T-helper 2 cell treated with Interferon-gamma antibody and Interleukin-4, amounts not matched to agents 5 μg/mL and 100 μg/mL, for 36 hours (primary cell): ENCODE results near the gene SCN9A.
"Not testable (repeated sequence)": the region's sequence is repeated elsewhere in the genome, so short reads cannot be mapped to it uniquely, and the experiment has no call there.

Experiments used
- DNase-seq: peaks from one replicate; pipeline ENCODE4 v3.0.0; 2021; ENCODE audit warnings: low spot score
- H3K27ac Mint-ChIP-seq: one replicate; pipeline ENCODE4 v1.8.0; 2021; ENCODE audit warnings: mild to moderate bottlenecking, mixed read lengths
- H3K27me3 Mint-ChIP-seq: one replicate; pipeline ENCODE4 v1.8.0; 2021; ENCODE audit warnings: low read depth, mixed read lengths
- H3K36me3 Mint-ChIP-seq: one replicate; pipeline ENCODE4 v1.8.0; 2021; ENCODE audit warnings: low read depth, mixed read lengths
- H3K4me1 Mint-ChIP-seq: one replicate; pipeline ENCODE4 v1.8.0; 2021; ENCODE audit warnings: low read depth, mixed read lengths
- H3K4me3 Mint-ChIP-seq: one replicate; pipeline ENCODE4 v1.8.0; 2022; ENCODE audit warnings: mild to moderate bottlenecking, moderate library complexity, mixed read lengths
- H3K9me3 Mint-ChIP-seq: one replicate; pipeline ENCODE4 v1.8.0; 2021; ENCODE audit warnings: mixed read lengths

SCN9A gene

GRCh38 chr2:166335284-166335683, 40.5 kb downstream of the SCN9A start:
- no peaks in the 10 kb centered on the region for H3K9me3 Mint-ChIP-seq
- H3K36me3 Mint-ChIP-seq: no peaks in the 10 kb centered on the region
- no peak overlapping the region for H3K27ac Mint-ChIP-seq
- H3K4me1 Mint-ChIP-seq: no peaks in the 10 kb centered on the region
- no peak overlapping the region for H3K4me3 Mint-ChIP-seq
- no peaks in the 10 kb centered on the region for H3K27me3 Mint-ChIP-seq
- DNase-seq: no peak

- Mint-ChIP-seq H3K27me3 (no peaks in the 10 kb centered on the region), H3K27ac (no peak overlapping the region), H3K9me3 (no peaks in the 10 kb centered on the region), H3K4me1 (no peaks in the 10 kb centered on the region), H3K4me3 (no peak overlapping the region), H3K36me3 (no peaks in the 10 kb centered on the region)
- DNase-seq: no peak
Measured at GRCh38 chr2:166334805-166335204, 40.9 kb downstream of the SCN9A start.

- Mint-ChIP-seq H3K27me3 (no peaks in the 10 kb centered on the region), H3K4me1 (no peaks in the 10 kb centered on the region), H3K9me3 (no peaks in the 10 kb centered on the region), H3K4me3 (no peak overlapping the region), H3K27ac (no peak overlapping the region), H3K36me3 (no peaks in the 10 kb centered on the region)
- DNase-seq: no peak
Measured at GRCh38 chr2:166333801-166334200, 41.9 kb downstream of the SCN9A start.

GRCh38 chr2:166332106-166332505, 43.6 kb downstream of the SCN9A start:
- no peaks in the 10 kb centered on the region for H3K27me3 Mint-ChIP-seq
- no peak for DNase-seq
- no peak overlapping the region for H3K4me3 Mint-ChIP-seq
- no peaks in the 10 kb centered on the region for H3K9me3 Mint-ChIP-seq
- no peak overlapping the region for H3K27ac Mint-ChIP-seq
- H3K36me3 Mint-ChIP-seq: no peaks in the 10 kb centered on the region
- no peaks in the 10 kb centered on the region for H3K4me1 Mint-ChIP-seq

- Mint-ChIP-seq H3K9me3 (no peaks in the 10 kb centered on the region), H3K36me3 (no peaks in the 10 kb centered on the region), H3K27me3 (no peaks in the 10 kb centered on the region), H3K27ac (no peak overlapping the region), H3K4me3 (no peak overlapping the region), H3K4me1 (no peaks in the 10 kb centered on the region)
- no peak for DNase-seq
Measured at GRCh38 chr2:166331468-166331867, 44.3 kb downstream of the SCN9A start.

GRCh38 chr2:166329465-166329864, 46.3 kb downstream of the SCN9A start:
- no peak overlapping the region for H3K27ac Mint-ChIP-seq
- no peaks in the 10 kb centered on the region for H3K4me1 Mint-ChIP-seq
- no peak for DNase-seq
- no peaks in the 10 kb centered on the region for H3K36me3 Mint-ChIP-seq
- H3K27me3 Mint-ChIP-seq: no peaks in the 10 kb centered on the region
- no peaks in the 10 kb centered on the region for H3K9me3 Mint-ChIP-seq
- H3K4me3 Mint-ChIP-seq: no peak overlapping the region

GRCh38 chr2:166328147-166328546, 47.6 kb downstream of the SCN9A start:
- Mint-ChIP-seq H3K9me3 (no peaks in the 10 kb centered on the region), H3K27me3 (no peaks in the 10 kb centered on the region), H3K27ac (no peak overlapping the region), H3K36me3 (no peaks in the 10 kb centered on the region), H3K4me1 (no peaks in the 10 kb centered on the region), H3K4me3 (no peak overlapping the region)
- DNase-seq: no peak

GRCh38 chr2:166321076-166321475, 54.7 kb downstream of the SCN9A start:
- Mint-ChIP-seq H3K4me1 (no peaks in the 10 kb centered on the region), H3K36me3 (no peaks in the 10 kb centered on the region), H3K4me3 (no peak overlapping the region), H3K27ac (no peak overlapping the region), H3K27me3 (no peaks in the 10 kb centered on the region), H3K9me3 (no peaks in the 10 kb centered on the region)
- DNase-seq: no peak

- H3K4me1 Mint-ChIP-seq: no peaks in the 10 kb centered on the region
- H3K36me3 Mint-ChIP-seq: no peaks in the 10 kb centered on the region
- H3K4me3 Mint-ChIP-seq: no peak overlapping the region
- no peak for DNase-seq
- H3K9me3 Mint-ChIP-seq: no peaks in the 10 kb centered on the region
- H3K27ac Mint-ChIP-seq: no peak overlapping the region
- H3K27me3 Mint-ChIP-seq: no peaks in the 10 kb centered on the region
Measured at GRCh38 chr2:166314022-166314759, 61.6 kb downstream of the SCN9A start.

- H3K36me3 Mint-ChIP-seq, H3K4me3 Mint-ChIP-seq: not testable (repeated sequence)
Measured at GRCh38 chr2:166312863-166313262, 62.9 kb downstream of the SCN9A start.

GRCh38 chr2:166307326-166307725, 68.4 kb downstream of the SCN9A start:
- no peaks in the 10 kb centered on the region for H3K9me3 Mint-ChIP-seq
- no peaks in the 10 kb centered on the region for H3K36me3 Mint-ChIP-seq
- no peak overlapping the region for H3K27ac Mint-ChIP-seq
- H3K4me3 Mint-ChIP-seq: no peak overlapping the region
- H3K4me1 Mint-ChIP-seq: no peaks in the 10 kb centered on the region
- no peaks in the 10 kb centered on the region for H3K27me3 Mint-ChIP-seq
- DNase-seq: no peak

More at GRCh38 chr2:166312863-166313262, 62.9 kb downstream of the SCN9A start:
- not testable (repeated sequence) for H3K9me3 Mint-ChIP-seq, H3K27me3 Mint-ChIP-seq, H3K27ac Mint-ChIP-seq, H3K4me1 Mint-ChIP-seq, DNase-seq

- Mint-ChIP-seq H3K27ac (no peak overlapping the region), H3K36me3 (no peaks in the 10 kb centered on the region), H3K4me1 (no peaks in the 10 kb centered on the region), H3K9me3 (no peaks in the 10 kb centered on the region), H3K27me3 (no peaks in the 10 kb centered on the region), H3K4me3 (no peak overlapping the region)
- no peak for DNase-seq
Measured at GRCh38 chr2:166304656-166305055, 71.1 kb downstream of the SCN9A start.

GRCh38 chr2:166302036-166302435, 73.7 kb downstream of the SCN9A start:
- DNase-seq: no peak
- Mint-ChIP-seq H3K27ac (no peak overlapping the region), H3K9me3 (no peaks in the 10 kb centered on the region), H3K36me3 (no peaks in the 10 kb centered on the region), H3K4me1 (no peaks in the 10 kb centered on the region), H3K27me3 (no peaks in the 10 kb centered on the region), H3K4me3 (no peak overlapping the region)

GRCh38 chr2:166297951-166298350, 77.8 kb downstream of the SCN9A start:
- no peak for DNase-seq
- H3K27ac Mint-ChIP-seq: no peak overlapping the region
- H3K4me1 Mint-ChIP-seq: no peaks in the 10 kb centered on the region
- no peaks in the 10 kb centered on the region for H3K27me3 Mint-ChIP-seq
- H3K9me3 Mint-ChIP-seq: no peaks in the 10 kb centered on the region
- no peaks in the 10 kb centered on the region for H3K36me3 Mint-ChIP-seq
- no peak overlapping the region for H3K4me3 Mint-ChIP-seq

GRCh38 chr2:166293984-166294383, 81.8 kb downstream of the SCN9A start:
- Mint-ChIP-seq H3K9me3 (peaks cover 4% of the 10 kb centered on the region), H3K4me1 (no peaks in the 10 kb centered on the region), H3K27me3 (no peaks in the 10 kb centered on the region), H3K36me3 (no peaks in the 10 kb centered on the region), H3K4me3 (no peak overlapping the region), H3K27ac (no peak overlapping the region)
- no peak for DNase-seq
